H1 (cell line): ENCODE results near the gene PEX1. TPM values are rescaled to one million over a fixed set of nuclear protein-coding genes. Genes with fewer than 3 reads are reported as not detected.

Experiments
- ASH2L ChIP-seq: fragments of 200-600, 300-600 bp; sonication (generic); IDR thresholded peaks from one replicate; pipeline ENCODE4 v1.7.1; 2017; ENCODE audit warnings: low read length
- CTCF ChIP-seq, 3 experiments: IDR thresholded peaks; 1 replicate in 2 of 3; 2 replicates in 1 of 3; pipeline versions ENCODE4 v1.5.1 to v1.6.1; 2011; ENCODE audit warnings: low read length in 3 of 3, mild to moderate bottlenecking in 3 of 3, inconsistent platforms in 2 of 3, low read depth in 1 of 3, moderate library complexity in 1 of 3; ENCODE audit not compliant: insufficient read depth in 1 of 3; ENCODE audit errors: control extremely low read depth in 1 of 3
- E2F6 ChIP-seq: IDR thresholded peaks from 2 replicates; pipeline ENCODE4 v1.6.1; 2012; ENCODE audit warnings: inconsistent platforms
- EGR1 ChIP-seq: IDR thresholded peaks from 2 replicates; pipeline ENCODE4 v1.6.1; 2011; ENCODE audit warnings: low read depth, low read length, borderline replicate concordance
- EZH2 ChIP-seq: fragments of 200-600 bp; sonication (generic); IDR thresholded peaks from 2 replicates; pipeline ENCODE4 v1.7.1; 2012; ENCODE audit warnings: low read depth, mild to moderate bottlenecking, moderate library complexity, low read length, inconsistent platforms; ENCODE audit not compliant: severe bottlenecking
- FOSL1 ChIP-seq: IDR thresholded peaks from 2 replicates; pipeline ENCODE4 v1.6.1; 2011; ENCODE audit warnings: mild to moderate bottlenecking, low read depth, low read length, moderate library complexity; ENCODE audit not compliant: insufficient read depth
- KDM5A ChIP-seq: fragments of 200-600 bp; IDR thresholded peaks from 2 replicates; pipeline ENCODE4 v1.7.1; 2012; ENCODE audit warnings: mild to moderate bottlenecking, low read length, inconsistent platforms, mixed read lengths
- PHF8 ChIP-seq: fragments of 200-600 bp; sonication (generic); conservative IDR thresholded peaks from 2 replicates; pipeline ENCODE4 v1.7.1; 2012; ENCODE audit warnings: low read depth, mild to moderate bottlenecking, inconsistent platforms, low read length, moderate library complexity
- POLR2AphosphoS5 ChIP-seq: IDR thresholded peaks from 2 replicates; pipeline ENCODE4 v1.6.1; 2011; ENCODE audit warnings: low read depth, low read length
- RBBP5 ChIP-seq: IDR thresholded peaks from 2 replicates; pipeline ENCODE4 v1.7.1; 2012; ENCODE audit warnings: low read depth, mild to moderate bottlenecking, inconsistent platforms, low read length, moderate library complexity, borderline replicate concordance
- SP2 ChIP-seq: IDR thresholded peaks from 2 replicates; pipeline ENCODE4 v1.6.1; 2012; ENCODE audit warnings: mild to moderate bottlenecking, low read length, inconsistent platforms
- SUZ12 ChIP-seq: fragments of 200-600 bp; sonication (generic); IDR thresholded peaks from 2 replicates; pipeline ENCODE4 v1.6.1; 2012; ENCODE audit warnings: mild to moderate bottlenecking, inconsistent platforms, low read length, moderate library complexity, mixed read lengths
- TBP ChIP-seq: IDR thresholded peaks from 2 replicates; pipeline ENCODE4 v1.6.1; 2011; ENCODE audit warnings: low read depth, low read length, improper control_type of control experiment
- TCF12 ChIP-seq: IDR thresholded peaks from 2 replicates; pipeline ENCODE4 v1.6.1; 2011; ENCODE audit warnings: low read depth, mild to moderate bottlenecking, low read length
- TEAD4 ChIP-seq: IDR thresholded peaks from 2 replicates; pipeline ENCODE4 v1.6.1; 2012; ENCODE audit warnings: low read depth, low read length, inconsistent platforms, mixed read lengths
- USF2 ChIP-seq: IDR thresholded peaks from 2 replicates; pipeline ENCODE4 v1.6.1; 2011; ENCODE audit warnings: low read length, improper control_type of control experiment
- YY1 ChIP-seq: IDR thresholded peaks from 2 replicates; pipeline ENCODE4 v1.6.1; 2011; ENCODE audit warnings: low read depth, mild to moderate bottlenecking, low read length
- polyA plus RNA-seq, 7 experiments: library from polyadenylated mRNA; depleted of rRNA in 3 of 7; stranded (reverse) in 5 of 7; unstranded in 2 of 7; fragments of >200 nt in 5 of 7; fragments of 200-250 nt in 2 of 7; gene quantifications; 1 replicate in 5 of 7; 2 replicates in 1 of 7; 4 replicates in 1 of 7; pipeline versions ENCODE4 v1.2.1 to v1.2.3, GENCODE V29; 2011 to 2013; ENCODE audit warnings: missing spikeins in 2 of 7, mixed read lengths in 2 of 7
- total RNA-seq: library from RNA; stranded (reverse); fragmentation: NEBNext Ultra II Directional; extraction: Animal tissue kit (Norgen Biotek cat#: 25700); gene quantifications from 2 replicates; pipeline ENCODE4 v1.2.1, GENCODE V29; 2021

The PEX1 gene
- total and polyA plus RNA-seq, 2 of the 8 experiments (the other 6 are each of a cell fraction or from before 2014, with no cell fraction given), result 16.4 to 23.9 TPM

GRCh38 chr7:92447345-92448204 lies 80.7 kb downstream of the PEX1 start, which contains the start of gene GATAD1 (continued):
- TF ChIP-seq E2F6 (peak; percentile 40; the same call in 1 of the 2 replicates), FOSL1 (no peak), EGR1 (0 out of 2 replicates have a peak, but pooled peaks have one; percentile 27), TCF12 (0 out of 2 replicates have a peak, but pooled peaks have one; percentile 2), RBBP5 (peak; percentile 95; the same call in 1 of the 2 replicates), USF2 (peak; percentile 59), CTCF (IDR thresholded peaks at IDR 0.05; ENCODE audit: control extremely low read depth in 1 of 3, insufficient read depth in 1 of 3, low read depth in 1 of 3, low read length in 3 of 3) (peak; percentile 87 to 93 (median 87); a peak in 3 of 4 replicates), SUZ12 (no peak), EZH2 (no peak), YY1 (peak; percentile 79), ASH2L (peak; percentile 70), POLR2AphosphoS5 (peak; percentile 83), SP2 (no peak), TEAD4 (no peak), TBP (peak; percentile 84), PHF8 (peak; percentile 99), KDM5A (peak; percentile 66; the same call in 1 of the 2 replicates)
